NB4 (cell line): Measurements from ENCODE around the gene LTBP1.

Source experiments
- DNase-seq: peaks from one replicate; pipeline ENCODE4 v3.0.0; 2010; ENCODE audit warnings: low read depth
- H3K4me3 ChIP-seq: one replicate; pipeline ENCODE4 v1.5.1; 2011; ENCODE audit warnings: mild to moderate bottlenecking, low read depth, low read length, moderate library complexity
- MYC ChIP-seq: IDR thresholded peaks from 2 replicates; pipeline ENCODE4 v1.6.1; 2011; ENCODE audit warnings: low read depth, low read length
- POLR2A ChIP-seq: IDR thresholded peaks from 2 replicates; pipeline ENCODE4 v1.6.1; 2011; ENCODE audit warnings: mild to moderate bottlenecking; ENCODE audit not compliant: insufficient read length; ENCODE audit errors: extremely low read depth
- TF ChIP-seq, protein P1 (sequence below): IDR thresholded peaks from 2 replicates; pipeline ENCODE4 v1.6.1; 2011; ENCODE audit warnings: low read depth, low read length
- TF ChIP-seq, protein P2 (sequence below): IDR thresholded peaks from one replicate; pipeline ENCODE4 v1.5.1; 2012; ENCODE audit warnings: low read depth, low read length

LTBP1 gene

DNA sequence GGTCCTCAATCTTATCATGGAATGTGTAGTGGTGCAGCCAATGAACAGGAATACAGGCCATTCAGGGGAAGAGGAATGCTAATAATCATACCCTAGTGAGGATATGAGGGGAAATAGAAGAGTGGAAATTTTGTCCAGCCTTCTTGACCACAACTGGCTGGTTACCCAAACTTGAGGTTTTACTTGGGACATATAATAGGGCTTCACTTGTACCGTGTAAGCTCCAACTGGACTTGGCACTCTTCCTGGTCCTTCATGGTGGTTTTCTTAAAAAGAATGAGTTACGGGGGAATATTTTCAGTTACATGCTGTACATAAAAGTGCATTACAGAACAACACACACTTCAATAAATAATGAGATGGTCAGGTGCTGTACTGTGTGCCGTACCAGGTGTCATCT lies 294.8 kb downstream of the LTBP1 start:
- DNase-seq = no peak
- no peak overlapping the region for H3K4me3 ChIP-seq
- no peak for TF ChIP-seq MYC
- TF ChIP-seq, protein P1, sequence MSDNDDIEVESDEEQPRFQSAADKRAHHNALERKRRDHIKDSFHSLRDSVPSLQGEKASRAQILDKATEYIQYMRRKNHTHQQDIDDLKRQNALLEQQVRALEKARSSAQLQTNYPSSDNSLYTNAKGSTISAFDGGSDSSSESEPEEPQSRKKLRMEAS = no peak
- TF ChIP-seq, protein P2, sequence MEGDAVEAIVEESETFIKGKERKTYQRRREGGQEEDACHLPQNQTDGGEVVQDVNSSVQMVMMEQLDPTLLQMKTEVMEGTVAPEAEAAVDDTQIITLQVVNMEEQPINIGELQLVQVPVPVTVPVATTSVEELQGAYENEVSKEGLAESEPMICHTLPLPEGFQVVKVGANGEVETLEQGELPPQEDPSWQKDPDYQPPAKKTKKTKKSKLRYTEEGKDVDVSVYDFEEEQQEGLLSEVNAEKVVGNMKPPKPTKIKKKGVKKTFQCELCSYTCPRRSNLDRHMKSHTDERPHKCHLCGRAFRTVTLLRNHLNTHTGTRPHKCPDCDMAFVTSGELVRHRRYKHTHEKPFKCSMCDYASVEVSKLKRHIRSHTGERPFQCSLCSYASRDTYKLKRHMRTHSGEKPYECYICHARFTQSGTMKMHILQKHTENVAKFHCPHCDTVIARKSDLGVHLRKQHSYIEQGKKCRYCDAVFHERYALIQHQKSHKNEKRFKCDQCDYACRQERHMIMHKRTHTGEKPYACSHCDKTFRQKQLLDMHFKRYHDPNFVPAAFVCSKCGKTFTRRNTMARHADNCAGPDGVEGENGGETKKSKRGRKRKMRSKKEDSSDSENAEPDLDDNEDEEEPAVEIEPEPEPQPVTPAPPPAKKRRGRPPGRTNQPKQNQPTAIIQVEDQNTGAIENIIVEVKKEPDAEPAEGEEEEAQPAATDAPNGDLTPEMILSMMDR = no peak
- TF ChIP-seq POLR2A = no peak

DNA sequence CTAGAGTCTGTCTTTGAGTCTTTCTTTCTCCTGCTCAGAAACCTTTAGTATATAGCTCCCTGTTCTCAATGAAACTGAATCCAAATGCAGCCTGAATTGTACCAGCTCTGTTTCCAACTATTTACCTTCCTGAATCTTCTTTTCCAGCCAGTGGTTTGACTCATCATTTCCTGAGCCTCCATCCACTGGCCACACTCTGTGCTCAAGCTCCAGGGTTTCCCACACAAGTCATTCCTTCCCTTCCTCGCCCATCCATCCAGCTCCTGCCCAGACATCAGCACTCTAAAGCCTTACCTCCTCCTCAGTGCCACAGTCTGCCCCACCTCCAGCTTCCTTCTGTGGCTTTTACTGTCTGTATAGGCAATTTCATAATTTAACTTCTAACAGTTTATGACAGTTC lies 296.1 kb downstream of the LTBP1 start:
- no peak for DNase-seq
- TF ChIP-seq, protein P1 = no peak
- TF ChIP-seq POLR2A (no peak), MYC (no peak)
- TF ChIP-seq, protein P2 = no peak
- H3K4me3 ChIP-seq = no peak overlapping the region

DNA sequence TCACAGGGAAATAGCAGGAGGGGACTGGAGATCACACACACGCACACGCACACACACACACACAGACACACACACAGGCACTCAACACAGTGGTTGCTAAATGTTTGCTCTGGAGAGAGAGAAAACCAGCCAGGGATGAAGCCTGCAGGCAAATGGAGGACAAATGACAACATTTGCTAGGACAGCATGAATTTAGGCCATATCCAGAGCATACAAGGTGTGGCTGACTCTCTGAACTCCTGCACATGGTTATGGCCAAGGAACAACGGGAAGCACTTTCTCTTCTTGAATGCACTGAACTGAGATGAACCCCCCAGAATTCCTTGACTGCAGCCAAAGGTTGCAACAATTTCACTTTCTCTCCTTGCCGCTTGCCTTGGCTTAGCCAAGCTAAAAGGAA lies 299.7 kb downstream of the LTBP1 start:
- DNase-seq = no peak
- H3K4me3 ChIP-seq = no peak overlapping the region

DNA sequence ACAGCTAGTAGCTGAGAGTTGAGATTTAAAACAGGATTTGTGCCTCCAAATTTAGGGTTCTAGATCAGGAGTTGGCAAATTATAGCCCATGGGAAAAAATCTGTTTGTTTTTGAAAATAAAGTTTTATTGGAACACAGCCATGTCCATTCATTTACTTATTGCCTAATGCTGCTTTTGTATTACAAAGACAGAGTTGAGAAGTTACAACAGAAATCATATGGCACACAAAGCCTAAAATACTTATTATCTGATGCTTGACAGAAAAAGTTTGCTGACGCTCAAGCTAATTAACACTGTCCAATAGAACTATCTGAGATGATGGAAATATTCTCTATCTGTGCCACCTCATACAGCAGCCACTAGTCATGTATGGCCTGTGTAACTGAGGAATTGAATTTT lies 300.6 kb downstream of the LTBP1 start:
- TF ChIP-seq, protein P1 = no peak
- TF ChIP-seq, protein P2 = no peak
- no peak for TF ChIP-seq POLR2A
- no peak for DNase-seq
- no peak overlapping the region for H3K4me3 ChIP-seq

More for the DNA sequence above, 299.7 kb downstream of the LTBP1 start:
- TF ChIP-seq, protein P1 = no peak
- no peak for TF ChIP-seq MYC
- no peak for TF ChIP-seq POLR2A
- TF ChIP-seq, protein P2 = no peak

DNA sequence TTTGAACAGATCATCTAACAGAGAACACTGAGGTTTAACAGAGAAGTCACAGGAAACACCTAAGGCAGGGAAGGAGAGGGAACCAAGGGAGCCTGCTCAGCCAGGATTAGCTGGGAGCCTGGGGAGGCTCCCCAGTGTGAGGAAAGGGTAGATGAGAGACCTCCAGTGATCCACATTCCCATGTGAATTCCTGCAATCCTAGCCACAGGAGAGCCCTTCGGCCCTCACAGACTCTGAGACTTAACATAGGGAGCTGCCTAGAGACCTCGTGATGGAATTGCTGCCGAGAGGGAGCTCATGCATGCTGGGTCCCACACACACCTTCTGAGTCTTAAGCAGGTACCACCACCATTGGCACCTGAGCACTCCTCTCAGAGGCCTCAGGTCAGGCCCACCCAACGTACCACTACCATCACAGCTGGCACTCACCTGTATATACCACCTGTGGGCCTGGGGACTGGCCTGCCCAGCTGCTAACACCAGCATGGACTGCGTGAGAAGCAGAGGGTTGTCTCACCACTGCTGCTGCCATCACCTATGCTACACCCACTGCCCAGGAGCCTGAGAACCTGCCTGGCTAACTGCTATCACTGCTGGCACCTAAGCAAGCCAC lies 303.8 kb downstream of the LTBP1 start:
- TF ChIP-seq, protein P2 = no peak
- TF ChIP-seq, protein P1 = no peak
- TF ChIP-seq POLR2A (no peak), MYC (no peak)
- DNase-seq = no peak
- H3K4me3 ChIP-seq = no peak overlapping the region
